ENCODE measurements around the gene AKR1C2.
"Not testable (repeated sequence)": the region's sequence is repeated elsewhere in the genome, so short reads cannot be mapped to it uniquely, and the experiment has no call there.

Gene AKR1C2

GRCh38 chr10:4956955-4957645 is 46.6 kb downstream of the AKR1C2 start:
- DNase-seq (ENCODE audit: low read depth in 3 of 3), result not testable (repeated sequence)

- not testable (repeated sequence) for DNase-seq (ENCODE audit: low read depth in 3 of 3)
Observed at GRCh38 chr10:4956088-4956487, 47.6 kb downstream of the AKR1C2 start.

- no peak for DNase-seq (ENCODE audit: low read depth in 3 of 3)
Observed at GRCh38 chr10:4953405-4953804, 50.3 kb downstream of the AKR1C2 start.

- DNase-seq (ENCODE audit: low read depth in 3 of 3), result not testable (repeated sequence)
Observed at GRCh38 chr10:4951512-4952162, 52.0 kb downstream of the AKR1C2 start.

GRCh38 chr10:4947635-4948596 is 55.7 kb downstream of the AKR1C2 start:
- DNase-seq (ENCODE audit: low read depth in 3 of 3), result no peak

- no peak for DNase-seq (ENCODE audit: low read depth in 3 of 3)
Observed at GRCh38 chr10:4947039-4947634, 56.5 kb downstream of the AKR1C2 start.

GRCh38 chr10:4945766-4946717 is 57.6 kb downstream of the AKR1C2 start:
- DNase-seq (ENCODE audit: low read depth in 3 of 3), result no peak

GRCh38 chr10:4944841-4945240 is 58.8 kb downstream of the AKR1C2 start:
- DNase-seq (ENCODE audit: low read depth in 3 of 3), result no peak

DNA sequence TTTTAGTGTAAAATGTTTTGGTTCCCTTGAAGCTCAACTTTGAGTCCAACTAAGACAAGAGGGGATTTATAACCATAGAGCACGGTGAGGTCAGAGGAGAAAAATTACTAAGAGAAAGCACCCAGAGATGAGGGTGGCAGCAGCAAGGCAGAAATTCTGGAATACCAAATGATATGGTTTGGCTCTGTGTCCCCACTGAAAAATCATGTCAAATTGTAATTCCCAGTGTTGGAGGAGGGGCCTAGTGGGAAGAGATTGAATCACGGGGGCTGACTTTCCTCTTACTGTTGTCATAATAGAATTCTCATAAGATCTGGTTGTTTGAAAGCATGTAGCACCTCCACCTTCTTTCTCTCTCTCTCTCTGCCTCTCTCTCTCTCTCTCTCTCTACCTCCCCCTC is 59.8 kb downstream of the AKR1C2 start:
- no peak for DNase-seq (ENCODE audit: low read depth in 3 of 3)

- DNase-seq (ENCODE audit: low read depth in 3 of 3), result not testable (repeated sequence)
Observed at GRCh38 chr10:4943416-4943815, 60.2 kb downstream of the AKR1C2 start.

- DNase-seq (ENCODE audit: low read depth in 3 of 3), result not testable (repeated sequence)
Observed at GRCh38 chr10:4942931-4943330, 60.7 kb downstream of the AKR1C2 start.

- DNase-seq (ENCODE audit: low read depth in 3 of 3), result no peak
Observed at GRCh38 chr10:4941540-4942330, 61.9 kb downstream of the AKR1C2 start.

GRCh38 chr10:4940909-4941308 is 62.7 kb downstream of the AKR1C2 start:
- DNase-seq (ENCODE audit: low read depth in 3 of 3), result not testable (repeated sequence)

- not testable (repeated sequence) for DNase-seq (ENCODE audit: low read depth in 3 of 3)
Observed at GRCh38 chr10:4940073-4940428, 63.6 kb downstream of the AKR1C2 start.

- no peak for DNase-seq (ENCODE audit: low read depth in 3 of 3)
Observed at GRCh38 chr10:4939224-4940072, 64.2 kb downstream of the AKR1C2 start.

Data from stimulated activated CD4-positive, alpha-beta T cell treated with anti-CD3 and anti-CD28 coated beads, TNF-alpha, amount 100 ng/mL, for 4 hours (primary cell).